HL-60 (cell line): Measurements from ENCODE around the gene SSRP1.
"Not testable (repeated sequence)": the region's sequence is repeated elsewhere in the genome, so short reads cannot be mapped to it uniquely, and the experiment has no call there.

Experiments used
- CTCF ChIP-seq: IDR thresholded peaks from one replicate; pipeline ENCODE4 v1.5.1; 2011; ENCODE audit warnings: low read length, control low read depth, inconsistent platforms; ENCODE audit not compliant: insufficient read depth
- POLR2AphosphoS5 ChIP-seq: IDR thresholded peaks from 2 replicates; pipeline ENCODE4 v1.6.1; 2012; ENCODE audit warnings: low read depth
- SPI1 ChIP-seq: IDR thresholded peaks from 2 replicates; pipeline ENCODE4 v1.6.1; 2012; ENCODE audit warnings: low read depth, mild to moderate bottlenecking, borderline replicate concordance

DNA sequence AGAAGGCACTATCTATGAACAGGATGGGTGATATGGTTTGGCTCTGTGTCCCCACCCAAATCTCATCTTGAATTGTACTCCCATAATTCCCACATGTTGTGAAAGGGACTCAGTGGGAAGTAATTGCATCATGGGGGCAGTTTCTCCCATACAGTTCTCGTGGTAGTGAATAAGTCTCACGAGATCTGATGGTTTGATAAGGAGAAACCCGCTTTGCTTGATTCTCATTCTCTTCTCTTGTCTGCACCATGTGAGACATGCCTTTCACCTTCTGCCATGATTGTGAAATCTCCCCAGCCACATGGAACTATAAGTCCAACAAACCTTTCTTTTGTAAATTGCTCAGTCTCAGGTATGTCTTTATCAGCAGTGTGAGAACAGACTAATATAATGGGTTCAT is 39.5 kb downstream of the SSRP1 start:
- not testable (repeated sequence) for TF ChIP-seq CTCF, SPI1, POLR2AphosphoS5
